ENCODE results near the gene SCGB1A1.
"Not testable (repeated sequence)": the region's sequence is repeated elsewhere in the genome, so short reads cannot be mapped to it uniquely, and the experiment has no call there.

- TF ChIP-seq POLR2AphosphoS5, POLR2A, TAF1 (IDR thresholded peaks at IDR 0.05; ENCODE audit: low read depth, low read length): not testable (repeated sequence)
Measured at GRCh38 chr11:62386083-62386482, 32.8 kb upstream of the SCGB1A1 start.

All from GM12891 (cell line).